ENCODE results near the gene ULK2. TPM values are rescaled to one million over a fixed set of nuclear protein-coding genes. Genes with fewer than 3 reads are reported as not detected.
"Not testable (repeated sequence)": the region's sequence is repeated elsewhere in the genome, so short reads cannot be mapped to it uniquely, and the experiment has no call there.

The ULK2 gene
- total RNA-seq, 1 donor from 2014 or later = 18.2 TPM

DNA sequence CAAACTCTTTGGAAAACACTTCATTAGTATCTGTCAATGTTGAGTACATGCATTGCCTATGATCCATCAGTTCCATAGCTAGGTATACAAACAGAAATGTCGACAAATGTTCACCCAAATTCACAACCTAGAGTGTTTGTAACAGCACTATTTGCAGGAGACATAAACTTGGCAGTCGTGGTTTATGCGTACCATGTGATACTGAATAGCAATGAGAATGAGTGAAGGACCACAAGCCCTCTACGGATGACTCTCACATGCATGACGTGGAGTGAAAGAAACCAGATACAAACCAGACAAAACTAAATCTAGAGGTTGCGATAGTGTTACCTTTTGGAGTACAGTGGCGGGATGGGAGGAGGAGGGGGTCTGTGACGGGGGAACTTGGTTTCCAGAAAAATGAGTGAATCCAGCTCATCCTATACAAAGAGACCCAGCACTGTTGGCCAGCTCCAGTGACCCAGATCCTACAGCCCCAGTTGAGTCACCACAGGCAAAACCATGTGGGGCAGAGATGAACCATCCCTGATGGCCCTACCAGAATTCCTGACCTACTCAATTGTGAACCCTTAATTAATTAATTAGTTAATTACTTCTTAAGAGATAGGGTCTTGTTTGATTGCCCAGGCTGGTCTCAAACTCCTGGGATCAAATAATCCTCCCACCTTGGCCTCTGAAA lies 15.9 kb upstream of the ULK2 start:
- no peaks in the 10 kb centered on the region for H3K36me3 Mint-ChIP-seq (ENCODE audit: low read depth)
- intact Hi-C loops (cut with micrococcal nuclease) = no loop called here
- no peak overlapping the region for H3K27ac Mint-ChIP-seq
- peaks cover 3% of the 10 kb centered on the region for H3K27me3 Mint-ChIP-seq
- no peaks in the 10 kb centered on the region for H3K9me3 Mint-ChIP-seq
- no peaks in the 10 kb centered on the region for H3K4me1 Mint-ChIP-seq
- no peak overlapping the region for H3K4me3 Mint-ChIP-seq
- no peak for DNase-seq

DNA sequence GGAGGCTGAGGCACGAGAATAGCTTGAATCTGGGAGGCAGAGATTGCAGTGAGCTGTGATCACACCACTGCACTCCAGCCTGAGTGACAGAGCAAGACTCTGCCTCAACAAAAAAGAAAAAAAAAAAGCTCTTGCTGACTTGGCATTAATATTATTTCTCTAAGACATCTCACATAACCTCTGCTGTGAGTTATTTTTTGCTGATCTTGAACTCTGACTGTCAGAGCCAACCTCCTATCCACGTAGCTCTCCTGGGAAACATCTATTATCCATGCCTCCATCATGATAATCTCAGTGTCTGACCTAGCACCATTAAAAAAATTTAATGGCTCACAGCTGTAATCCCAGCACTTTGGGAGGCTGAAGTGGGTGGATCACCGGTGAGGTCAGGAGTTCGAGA lies 12.7 kb upstream of the ULK2 start:
- Mint-ChIP-seq H3K4me1 (peaks cover 13% of the 10 kb centered on the region), H3K27ac (no peak overlapping the region), H3K4me3 (no peak overlapping the region), H3K9me3 (no peaks in the 10 kb centered on the region), H3K36me3 (ENCODE audit: low read depth) (no peaks in the 10 kb centered on the region), H3K27me3 (peaks cover 4% of the 10 kb centered on the region)
- no peak for DNase-seq
- intact Hi-C loops (cut with micrococcal nuclease) = no loop called here

DNA sequence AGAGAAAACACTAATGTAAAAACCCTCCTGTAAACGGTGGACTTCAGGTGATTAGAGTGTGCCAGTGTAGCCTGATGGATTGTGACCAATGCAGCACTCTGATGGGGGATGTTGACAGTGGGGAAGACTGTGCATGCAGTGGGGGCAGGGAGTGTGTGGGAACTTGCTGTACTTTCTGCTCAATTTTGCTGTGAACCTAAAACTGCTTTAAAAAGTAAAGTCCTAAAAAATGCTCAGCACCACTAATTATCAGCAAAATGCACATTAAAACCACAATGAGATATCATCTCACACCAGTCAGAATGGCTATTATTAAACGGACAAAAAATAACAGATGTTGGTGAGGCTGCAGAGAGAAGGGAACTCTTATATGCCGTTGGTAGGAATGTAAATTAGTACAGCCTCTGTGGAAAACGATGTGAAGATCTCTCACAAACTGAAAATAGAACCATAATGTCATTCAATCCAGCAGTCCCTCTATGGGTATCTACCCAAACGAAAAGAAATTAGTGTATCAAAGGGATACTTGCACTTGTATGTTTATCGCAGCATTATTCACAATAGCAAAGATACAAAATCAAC lies 9.7 kb upstream of the ULK2 start:
- H3K9me3 Mint-ChIP-seq = no peaks in the 10 kb centered on the region
- intact Hi-C loops (cut with micrococcal nuclease) = no loop called here

DNA sequence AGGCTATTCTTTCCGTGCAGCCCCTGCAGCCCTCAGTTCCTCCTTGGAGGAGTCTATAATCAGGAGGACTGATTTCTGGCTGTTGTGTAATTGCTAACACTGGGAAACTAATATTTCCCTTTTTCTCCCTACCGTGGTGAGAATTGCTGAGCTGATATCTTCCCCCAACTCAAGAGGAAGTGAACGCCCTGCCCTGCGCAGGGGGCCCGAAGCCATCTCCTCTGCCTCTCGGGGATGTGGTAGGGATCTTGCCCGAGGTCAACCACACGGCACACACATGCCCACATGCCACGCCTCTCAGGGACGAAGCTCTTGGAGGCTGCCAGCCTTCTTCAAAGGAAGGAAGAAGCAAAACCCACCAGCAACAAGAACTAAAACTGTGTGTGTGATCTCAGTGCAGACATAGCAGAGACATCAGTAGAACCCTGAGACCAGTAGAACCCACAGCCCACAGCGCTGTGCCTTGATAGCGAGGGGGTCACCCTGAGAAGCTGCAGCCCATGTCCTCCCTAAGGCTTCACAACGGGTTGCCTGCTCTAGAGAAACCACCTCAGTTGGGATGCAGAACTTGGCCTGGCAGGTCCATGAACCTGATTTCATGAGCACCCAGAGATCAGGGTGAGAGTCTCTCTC lies 8.9 kb upstream of the ULK2 start:
- intact Hi-C loops (cut with micrococcal nuclease) = no loop called here
- Mint-ChIP-seq H3K4me3 (peak overlapping the region; percentile 55), H3K36me3 (ENCODE audit: low read depth) (no peaks in the 10 kb centered on the region), H3K4me1 (peaks cover 13% of the 10 kb centered on the region), H3K27me3 (peaks cover 4% of the 10 kb centered on the region), H3K9me3 (no peaks in the 10 kb centered on the region), H3K27ac (no peak overlapping the region)
- DNase-seq = peak; percentile 78

More for the DNA sequence above, 9.7 kb upstream of the ULK2 start:
- Mint-ChIP-seq H3K36me3 (ENCODE audit: low read depth) (no peaks in the 10 kb centered on the region), H3K4me3 (no peak overlapping the region), H3K27ac (no peak overlapping the region), H3K4me1 (peaks cover 13% of the 10 kb centered on the region), H3K27me3 (peaks cover 4% of the 10 kb centered on the region)
- DNase-seq = no peak

DNA sequence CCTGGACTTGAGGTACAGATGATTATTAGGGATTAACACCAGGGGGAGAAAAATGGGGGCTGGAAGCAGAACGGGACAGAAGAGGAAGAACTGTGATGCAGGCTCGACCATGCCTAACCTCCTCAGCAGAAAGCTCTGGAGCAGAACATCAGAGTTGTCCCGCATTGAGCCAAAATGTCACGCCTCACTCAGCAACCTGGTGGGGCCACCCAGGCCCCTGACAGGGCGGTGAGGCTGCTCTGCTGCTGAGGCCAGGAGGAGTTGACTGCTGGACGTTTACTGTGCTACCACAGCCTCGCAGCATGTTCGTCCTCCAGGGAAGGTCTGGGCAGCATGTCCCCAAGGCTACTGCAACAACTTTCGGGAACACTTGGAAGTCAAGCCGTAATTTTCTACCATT lies 6.5 kb upstream of the ULK2 start:
- Mint-ChIP-seq H3K9me3 (no peaks in the 10 kb centered on the region), H3K4me1 (peaks cover 13% of the 10 kb centered on the region), H3K4me3 (no peak overlapping the region), H3K36me3 (ENCODE audit: low read depth) (no peaks in the 10 kb centered on the region), H3K27me3 (peaks cover 2% of the 10 kb centered on the region), H3K27ac (no peak overlapping the region)
- no peak for DNase-seq
- intact Hi-C loops (cut with micrococcal nuclease) = no loop called here

DNA sequence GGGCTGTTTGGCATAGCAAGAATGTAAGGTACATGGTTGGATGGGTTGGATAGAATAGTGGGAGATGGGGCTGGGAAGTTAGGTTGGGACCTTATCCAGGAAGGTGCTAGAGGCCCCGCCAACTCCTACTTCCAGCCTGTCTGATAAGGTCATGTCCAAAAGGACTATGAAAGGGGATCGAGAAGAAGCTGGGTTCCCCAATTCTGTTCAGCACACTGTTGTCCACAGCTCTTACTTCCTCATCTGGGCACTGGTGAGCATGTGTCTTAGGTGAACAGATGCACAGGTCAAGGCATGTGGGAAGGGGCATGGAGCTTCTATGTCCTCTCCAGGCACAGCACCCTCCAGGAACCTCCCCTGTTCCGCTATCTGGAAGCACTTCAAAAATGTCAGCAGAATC lies 5.6 kb upstream of the ULK2 start:
- Mint-ChIP-seq H3K27ac (no peak overlapping the region), H3K9me3 (no peaks in the 10 kb centered on the region), H3K4me1 (peaks cover 14% of the 10 kb centered on the region), H3K27me3 (no peaks in the 10 kb centered on the region), H3K4me3 (no peak overlapping the region), H3K36me3 (ENCODE audit: low read depth) (no peaks in the 10 kb centered on the region)
- intact Hi-C loops (cut with micrococcal nuclease) = no loop called here
- DNase-seq = no peak

DNA sequence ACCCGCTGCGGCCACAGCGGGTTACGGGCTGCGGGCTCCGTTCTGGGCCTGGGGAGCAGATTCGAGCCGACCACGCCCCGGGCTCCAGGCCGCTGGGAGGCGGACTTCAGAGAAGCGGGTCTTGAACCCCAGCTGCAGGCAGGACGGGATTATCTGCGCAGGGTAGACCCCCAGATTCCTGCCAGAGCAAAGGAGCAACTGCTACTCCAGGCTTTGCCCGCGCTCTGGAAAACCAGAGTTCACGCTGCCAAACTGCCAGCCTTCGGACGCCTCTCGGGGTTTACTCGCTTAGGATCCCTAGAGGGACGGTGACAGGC lies 301 bp upstream of the ULK2 start:
- DNase-seq = no peak
- H3K27me3 Mint-ChIP-seq = no peaks in the 10 kb centered on the region
- H3K4me1 Mint-ChIP-seq = peaks cover 9% of the 10 kb centered on the region
- intact Hi-C loops (cut with micrococcal nuclease) = loop anchor here (5.0 kb wide), 2 partner anchors 109 to 361 kb away; partner anchors contain the start of gene AKAP10
- no peak overlapping the region for H3K27ac Mint-ChIP-seq
- H3K36me3 Mint-ChIP-seq (ENCODE audit: low read depth) = peaks cover 8% of the 10 kb centered on the region
- no peaks in the 10 kb centered on the region for H3K9me3 Mint-ChIP-seq
- H3K4me3 Mint-ChIP-seq = no peak overlapping the region

DNA sequence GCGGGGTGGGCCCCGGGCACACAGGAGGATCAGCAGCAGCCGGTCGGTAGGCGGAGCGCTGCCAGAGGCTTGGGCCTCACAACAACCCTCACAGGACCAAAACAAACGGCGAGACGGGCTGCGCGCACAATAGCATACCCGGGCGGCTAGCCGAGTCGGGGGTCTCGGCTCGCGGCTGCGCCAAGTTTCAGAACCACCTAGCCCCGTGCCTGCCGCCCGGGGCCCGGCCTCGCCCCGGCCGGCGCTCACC lies 732 bp downstream of the ULK2 start:
- intact Hi-C loops (cut with micrococcal nuclease) = loop anchor here (5.0 kb wide), 2 partner anchors 110 to 360 kb away; partner anchors contain the start of gene AKAP10
- H3K36me3 Mint-ChIP-seq (ENCODE audit: low read depth) = peaks cover 8% of the 10 kb centered on the region
- no peaks in the 10 kb centered on the region for H3K27me3 Mint-ChIP-seq
- H3K4me1 Mint-ChIP-seq = peaks cover 9% of the 10 kb centered on the region
- peak overlapping the region; percentile 75 for H3K27ac Mint-ChIP-seq
- DNase-seq = no peak
- no peaks in the 10 kb centered on the region for H3K9me3 Mint-ChIP-seq
- H3K4me3 Mint-ChIP-seq = peak overlapping the region; percentile 86

DNA sequence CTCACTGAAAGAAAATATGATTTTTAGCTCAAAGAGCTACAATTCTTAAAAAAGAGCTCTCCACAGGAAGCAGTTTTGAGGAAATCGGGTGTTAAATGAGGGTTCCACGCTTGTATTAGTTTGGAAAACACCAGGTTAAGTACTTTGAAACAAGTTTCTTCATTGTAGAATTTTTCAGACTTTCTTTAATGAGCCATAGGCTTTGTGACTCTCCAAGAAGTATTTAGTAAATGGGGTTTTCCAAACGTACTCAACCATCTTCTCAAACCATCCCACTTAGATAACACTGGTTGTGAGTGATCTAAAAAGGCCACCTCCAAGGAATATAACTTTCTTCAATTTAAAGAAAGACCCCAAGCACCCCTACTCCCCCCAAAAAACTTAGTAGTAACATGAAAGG lies 2.7 kb downstream of the ULK2 start:
- Mint-ChIP-seq H3K27me3 (no peaks in the 10 kb centered on the region), H3K4me3 (no peak overlapping the region), H3K9me3 (no peaks in the 10 kb centered on the region), H3K4me1 (peaks cover 9% of the 10 kb centered on the region), H3K27ac (peak overlapping the region; percentile 11), H3K36me3 (ENCODE audit: low read depth) (peaks cover 9% of the 10 kb centered on the region)
- DNase-seq = no peak
- intact Hi-C loops (cut with micrococcal nuclease) = loop anchor here (5.0 kb wide), 2 partner anchors 112 to 358 kb away; partner anchors contain the start of gene AKAP10

DNA sequence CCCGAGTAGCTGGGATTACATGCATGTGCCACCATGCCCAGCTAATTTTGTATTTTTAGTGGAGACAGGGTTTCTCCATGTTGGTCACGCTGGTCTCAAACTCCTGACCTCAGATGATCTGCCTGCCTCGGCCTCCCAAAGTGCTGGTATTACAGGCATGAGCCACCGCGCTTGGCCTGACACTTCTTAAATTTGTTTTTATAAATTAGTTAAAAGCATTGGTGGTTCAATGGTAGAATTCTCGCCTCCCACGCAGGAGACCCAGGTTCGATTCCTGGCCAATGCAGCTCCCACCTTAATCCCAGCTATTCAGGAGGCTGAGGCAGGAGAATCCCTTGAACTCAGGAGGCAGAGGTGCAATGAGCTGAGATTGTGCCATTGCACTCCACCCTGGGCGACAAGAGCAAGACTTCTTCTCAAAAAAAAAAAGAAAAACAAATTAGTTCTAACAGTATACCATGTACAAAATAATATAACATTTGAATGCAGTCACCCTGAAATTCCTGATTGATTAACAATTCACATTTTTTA lies 7.0 kb downstream of the ULK2 start:
- intact Hi-C loops (cut with micrococcal nuclease); H3K27ac Mint-ChIP-seq; H3K27me3 Mint-ChIP-seq; H3K4me3 Mint-ChIP-seq; H3K4me1 Mint-ChIP-seq; H3K9me3 Mint-ChIP-seq; DNase-seq; H3K36me3 Mint-ChIP-seq (ENCODE audit: low read depth): not testable (repeated sequence)

DNA sequence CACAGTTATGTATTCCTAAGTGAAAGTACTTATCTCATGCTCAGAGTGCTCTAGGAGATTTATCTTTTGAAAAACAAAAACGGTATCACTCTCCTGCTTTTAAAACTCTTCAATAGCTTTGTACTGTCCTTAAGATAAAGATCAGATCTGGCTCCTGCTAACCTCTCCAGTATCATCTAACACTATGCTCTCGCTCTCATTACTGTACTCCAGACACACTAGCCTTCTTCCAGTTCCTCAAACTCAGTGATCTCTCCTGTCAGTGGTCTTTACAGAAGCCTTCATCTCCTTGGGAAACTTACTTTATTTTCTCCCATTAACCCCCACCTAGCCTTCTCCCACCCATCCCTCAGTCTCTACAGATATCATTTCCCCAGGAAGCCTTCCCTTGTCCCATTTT lies 10.1 kb downstream of the ULK2 start:
- Mint-ChIP-seq H3K36me3 (ENCODE audit: low read depth) (peaks cover 3% of the 10 kb centered on the region), H3K27ac (no peak overlapping the region), H3K4me3 (no peak overlapping the region), H3K27me3 (no peaks in the 10 kb centered on the region), H3K4me1 (no peaks in the 10 kb centered on the region), H3K9me3 (no peaks in the 10 kb centered on the region)
- intact Hi-C loops (cut with micrococcal nuclease) = no loop called here
- DNase-seq = no peak

DNA sequence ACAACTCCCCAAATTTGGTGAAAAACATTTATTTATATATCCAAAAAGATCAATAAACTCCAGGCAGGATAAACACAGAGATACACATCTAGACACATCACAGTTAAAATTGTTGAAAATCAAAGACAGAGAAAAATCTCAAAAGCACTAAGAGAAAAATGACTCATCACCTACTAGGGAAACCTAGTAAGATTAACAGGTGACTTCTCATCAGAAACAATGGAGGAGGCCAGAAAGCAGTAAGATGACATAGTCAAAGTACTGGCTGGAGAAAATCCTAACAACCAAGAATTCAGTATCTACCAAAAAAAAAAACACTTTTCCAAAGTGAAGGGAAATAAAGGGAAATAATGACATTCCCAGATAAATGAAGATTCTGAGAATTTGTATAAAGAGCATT lies 33.8 kb downstream of the ULK2 start:
- H3K36me3 Mint-ChIP-seq (ENCODE audit: low read depth) = peaks cover 43% of the 10 kb centered on the region
- no peak overlapping the region for H3K4me3 Mint-ChIP-seq
- intact Hi-C loops (cut with micrococcal nuclease) = no loop called here
- DNase-seq = no peak
- H3K27ac Mint-ChIP-seq = no peak overlapping the region
- no peaks in the 10 kb centered on the region for H3K9me3 Mint-ChIP-seq
- no peaks in the 10 kb centered on the region for H3K27me3 Mint-ChIP-seq
- H3K4me1 Mint-ChIP-seq = peaks cover 10% of the 10 kb centered on the region

DNA sequence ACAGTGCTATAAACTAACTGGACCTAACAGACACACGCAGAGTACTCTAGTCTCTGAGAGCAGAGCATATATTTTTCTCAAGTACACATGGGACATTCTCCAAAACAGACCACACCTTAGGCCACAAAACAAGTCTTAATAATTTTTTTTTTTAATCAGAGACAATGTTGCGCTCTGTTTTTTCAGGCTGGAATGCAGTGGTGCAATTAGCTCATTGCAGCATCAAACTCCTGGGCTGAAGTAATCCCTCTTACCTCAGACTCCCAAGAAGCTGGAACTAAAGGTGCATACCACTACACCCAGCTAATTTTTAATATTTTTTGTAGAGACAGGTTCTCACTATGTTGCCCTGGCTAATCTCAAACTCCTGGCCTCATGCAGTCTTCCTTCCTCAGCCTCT lies 37.7 kb downstream of the ULK2 start:
- H3K4me1 Mint-ChIP-seq = peaks cover 10% of the 10 kb centered on the region
- H3K36me3 Mint-ChIP-seq (ENCODE audit: low read depth) = peaks cover 35% of the 10 kb centered on the region
- H3K4me3 Mint-ChIP-seq = no peak overlapping the region
- DNase-seq = no peak
- intact Hi-C loops (cut with micrococcal nuclease) = no loop called here
- no peaks in the 10 kb centered on the region for H3K9me3 Mint-ChIP-seq
- H3K27ac Mint-ChIP-seq = no peak overlapping the region
- no peaks in the 10 kb centered on the region for H3K27me3 Mint-ChIP-seq

DNA sequence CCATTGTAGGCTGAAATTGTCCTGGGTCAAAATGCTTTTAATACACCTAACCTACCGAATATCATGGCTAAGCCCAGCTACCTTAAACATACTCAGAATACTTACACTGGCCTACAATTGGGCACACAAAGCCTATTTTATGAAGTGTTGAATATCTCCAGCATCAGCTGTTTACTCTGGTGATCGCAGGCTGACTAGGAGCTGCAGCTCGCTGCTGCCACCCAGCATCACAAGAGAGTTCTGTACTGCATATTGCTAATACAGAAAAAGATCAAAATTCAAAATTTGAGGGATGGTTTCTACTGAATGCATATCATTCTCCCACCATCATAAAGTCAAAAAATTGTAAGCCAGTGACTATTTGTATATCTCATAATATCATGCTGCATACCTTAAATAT lies 55.3 kb downstream of the ULK2 start:
- Mint-ChIP-seq H3K4me1 (no peaks in the 10 kb centered on the region), H3K4me3 (no peak overlapping the region), H3K36me3 (ENCODE audit: low read depth) (peaks cover 27% of the 10 kb centered on the region), H3K9me3 (no peaks in the 10 kb centered on the region), H3K27ac (no peak overlapping the region), H3K27me3 (no peaks in the 10 kb centered on the region)
- DNase-seq = no peak
- intact Hi-C loops (cut with micrococcal nuclease) = no loop called here

Data from activated CD4-positive, alpha-beta T cell treated with anti-CD3 and anti-CD28 coated beads, Interleukin-2, amount 10 ng/mL, durations not matched to agents 24 days and 14 days (primary cell).